Measurements from ENCODE around the gene AFAP1.

AFAP1 gene

DNA sequence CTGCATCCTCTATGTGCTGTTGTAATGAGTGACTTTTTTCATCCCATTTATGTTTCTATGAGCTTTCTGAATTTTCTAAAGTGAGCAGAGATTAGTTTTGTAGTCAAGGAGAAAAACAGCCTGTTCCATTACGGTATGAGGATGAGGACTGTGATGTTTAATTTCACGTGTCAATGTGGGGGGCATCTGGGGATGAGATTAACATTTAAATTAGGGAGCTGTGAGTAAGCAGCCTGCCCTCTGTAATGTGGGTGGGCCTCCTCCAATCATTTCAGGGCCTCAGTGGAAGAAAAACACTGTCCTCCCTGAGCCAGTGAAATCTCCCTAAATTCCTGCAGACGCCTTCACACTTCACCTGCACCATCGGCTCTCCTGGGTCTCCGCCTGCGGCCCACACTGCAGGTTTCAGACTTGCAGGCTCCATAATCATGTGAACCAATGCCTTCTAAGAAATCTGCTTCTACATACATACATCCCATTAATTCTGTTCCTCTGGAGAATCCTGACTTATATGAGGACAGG, 121.7 kb downstream of the AFAP1 start:
- no peak for DNase-seq

DNA sequence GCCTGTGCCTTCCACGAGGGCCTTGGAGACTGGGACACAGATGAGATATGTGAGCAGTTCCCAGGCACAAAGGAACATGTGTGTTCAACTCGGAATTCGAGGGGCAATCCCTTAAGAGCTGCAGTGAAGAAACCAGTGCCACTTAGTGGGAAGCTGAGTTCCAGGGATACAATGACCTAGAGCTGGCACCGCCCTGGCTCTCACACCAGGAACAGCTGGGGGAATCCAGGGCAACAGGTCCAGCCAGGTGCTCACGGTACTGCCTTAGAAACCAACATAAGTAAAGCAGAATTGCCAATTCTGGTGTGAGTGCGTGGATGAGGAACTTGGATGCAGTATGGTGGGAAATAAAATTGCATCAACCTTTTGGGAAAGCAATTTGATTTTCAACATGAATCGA, 122.9 kb downstream of the AFAP1 start:
- no peak for DNase-seq

DNA sequence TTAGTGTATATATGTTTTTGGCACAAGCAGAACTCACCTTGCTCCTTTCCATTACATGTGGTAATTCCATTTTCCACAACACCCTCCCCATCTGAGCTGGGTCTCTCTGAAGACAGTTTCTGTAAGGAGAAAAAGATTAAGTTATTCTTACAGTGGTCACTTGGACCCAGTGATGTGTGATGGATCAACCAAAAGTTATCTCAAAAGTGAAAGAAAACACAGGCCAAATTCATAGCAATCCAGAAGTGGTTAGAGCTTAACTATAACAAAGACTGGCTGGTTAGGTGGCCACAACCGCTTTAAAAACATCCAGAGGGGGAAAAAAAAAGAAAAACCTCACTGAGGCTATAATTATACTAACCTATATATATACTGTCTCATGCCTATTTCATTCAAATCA, 123.7 kb downstream of the AFAP1 start:
- no peak for DNase-seq

DNA sequence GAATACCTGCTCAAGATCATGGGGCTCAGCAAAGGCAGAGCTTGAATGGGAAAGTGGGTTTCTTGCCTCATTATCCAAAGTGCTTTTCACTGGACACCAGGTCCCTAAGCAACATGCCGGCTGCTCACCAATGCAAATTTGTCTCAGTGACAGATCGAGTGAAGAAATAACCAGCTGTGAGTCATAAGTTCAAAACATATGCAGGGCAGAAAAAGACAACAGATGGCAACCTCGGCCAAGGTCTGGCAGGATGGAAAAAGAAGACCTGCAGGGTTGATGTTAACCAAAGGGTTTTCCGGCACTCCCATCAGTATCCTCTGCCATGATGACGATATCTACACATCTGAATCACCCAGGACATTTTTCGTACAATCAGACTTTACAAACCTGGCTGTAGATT, 124.1 kb downstream of the AFAP1 start:
- no peak for DNase-seq

DNA sequence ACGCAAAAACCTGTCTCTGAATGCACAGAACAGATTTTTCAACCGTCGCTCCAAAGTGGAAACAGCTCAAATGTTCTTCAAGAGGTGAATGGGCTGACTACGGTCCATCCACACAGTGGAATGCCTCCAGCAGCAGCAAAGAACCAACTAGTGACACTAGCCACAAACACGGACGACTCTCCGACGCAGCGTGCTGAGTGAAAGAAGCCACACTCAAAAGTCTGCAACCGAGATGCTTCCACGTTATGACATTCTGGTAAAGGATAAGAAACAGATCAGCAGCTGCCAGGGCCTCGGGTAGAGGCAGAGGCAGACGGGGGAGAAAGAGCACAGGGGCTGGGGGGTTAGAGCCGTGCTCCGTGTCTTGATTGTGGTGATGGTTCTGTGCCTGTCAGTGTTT, 125.2 kb downstream of the AFAP1 start:
- no peak for DNase-seq

DNA sequence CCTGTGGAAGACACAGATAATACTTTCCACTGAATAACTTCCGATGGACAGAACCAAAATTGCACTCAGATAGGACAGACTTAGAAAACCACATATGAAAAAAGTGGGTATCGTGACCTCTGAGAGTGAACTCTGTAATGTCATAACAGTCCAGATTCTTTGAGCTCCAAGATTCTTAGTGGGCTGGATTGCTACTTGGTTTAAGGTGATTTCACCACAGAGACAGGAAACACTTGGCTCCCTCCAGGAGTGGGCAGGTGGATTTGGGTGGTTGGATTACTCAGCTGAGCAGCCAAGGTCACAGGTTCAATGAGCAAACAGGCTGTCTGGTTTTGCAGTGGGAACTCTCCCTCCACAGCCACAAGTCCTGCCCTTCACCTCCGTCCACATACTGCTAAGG, 126.0 kb downstream of the AFAP1 start:
- DNase-seq, result peak in 1 of 2 experiments; percentile 36

DNA sequence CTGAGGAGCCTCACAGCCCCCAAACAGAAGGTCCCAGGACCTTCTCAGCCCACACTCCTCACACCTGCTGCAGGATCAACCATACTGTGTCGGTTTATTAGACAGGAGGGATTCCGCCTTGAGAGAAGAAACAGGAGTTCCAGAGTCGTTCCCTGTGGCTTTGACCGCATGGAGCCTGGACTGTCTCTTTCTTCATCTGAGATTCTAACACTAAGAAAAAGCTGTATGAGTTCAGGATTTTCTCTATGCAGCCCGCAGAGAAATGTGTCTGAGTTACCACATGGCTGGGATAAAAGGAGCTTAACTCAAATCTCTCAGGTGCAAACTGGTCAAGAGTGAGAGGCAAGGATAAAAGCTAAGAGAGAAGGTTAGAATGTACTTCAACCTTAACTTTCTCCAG, 126.7 kb downstream of the AFAP1 start:
- DNase-seq, result no peak

DNA sequence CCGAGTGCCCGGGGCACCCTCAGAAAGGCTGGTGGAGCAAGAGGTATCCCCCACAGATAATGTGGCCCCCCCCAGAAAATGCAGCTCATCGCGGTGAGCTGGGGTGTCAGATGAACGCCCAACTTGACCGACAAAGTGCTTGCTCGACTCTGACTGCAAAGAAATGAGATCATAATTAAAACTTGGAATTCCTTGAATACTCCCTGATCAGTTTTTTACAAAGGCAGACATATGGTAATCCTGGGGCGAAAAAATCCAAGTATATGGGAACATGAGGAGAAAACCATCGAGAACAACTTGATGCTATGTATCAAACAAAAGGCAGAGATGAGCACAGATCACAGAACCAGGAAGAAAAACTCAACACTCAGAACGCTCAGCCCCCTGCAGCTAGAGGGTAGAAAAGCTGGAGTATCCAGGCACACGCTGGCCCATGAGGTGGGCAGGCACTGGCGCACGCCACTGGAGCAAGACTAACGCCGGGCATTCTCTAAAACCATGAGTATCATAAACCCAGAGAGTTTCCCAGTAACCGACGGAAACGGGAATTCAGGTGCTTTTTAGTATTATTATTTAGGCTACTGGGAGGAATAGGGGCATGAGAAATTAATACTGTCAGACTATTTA, 127.3 kb downstream of the AFAP1 start:
- no peak for DNase-seq

DNA sequence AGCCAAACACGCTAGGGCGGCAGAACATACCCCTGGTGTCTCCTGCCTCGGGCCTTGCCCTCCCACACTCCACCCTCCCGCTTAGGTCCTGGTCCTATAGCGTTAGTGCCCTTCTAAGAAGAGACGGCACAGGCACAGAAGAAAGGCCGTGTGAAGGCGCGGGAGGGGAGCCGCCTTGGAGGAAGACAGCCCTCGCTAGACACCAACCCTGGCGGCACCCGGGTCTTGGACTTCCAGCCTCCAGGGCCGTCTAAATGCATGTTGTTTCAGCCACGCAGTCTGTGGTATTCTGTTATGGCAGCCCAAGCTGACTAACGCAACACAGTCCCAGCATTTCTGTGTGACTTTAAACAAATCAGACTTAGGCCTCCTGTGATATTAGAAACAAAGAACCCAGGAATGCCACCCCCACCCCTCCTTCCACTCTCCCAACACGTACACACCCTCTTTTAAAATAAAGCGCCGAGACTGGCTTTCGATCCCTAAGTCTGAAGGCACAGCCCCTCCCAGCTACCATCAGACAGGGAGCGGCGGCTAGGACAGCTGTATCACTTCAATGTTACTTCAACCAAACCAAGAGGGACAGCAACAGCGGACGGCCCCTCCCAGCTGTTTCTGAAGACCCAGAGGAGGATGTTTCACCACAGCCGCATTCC, 128.0 kb downstream of the AFAP1 start:
- DNase-seq, result no peak

DNA sequence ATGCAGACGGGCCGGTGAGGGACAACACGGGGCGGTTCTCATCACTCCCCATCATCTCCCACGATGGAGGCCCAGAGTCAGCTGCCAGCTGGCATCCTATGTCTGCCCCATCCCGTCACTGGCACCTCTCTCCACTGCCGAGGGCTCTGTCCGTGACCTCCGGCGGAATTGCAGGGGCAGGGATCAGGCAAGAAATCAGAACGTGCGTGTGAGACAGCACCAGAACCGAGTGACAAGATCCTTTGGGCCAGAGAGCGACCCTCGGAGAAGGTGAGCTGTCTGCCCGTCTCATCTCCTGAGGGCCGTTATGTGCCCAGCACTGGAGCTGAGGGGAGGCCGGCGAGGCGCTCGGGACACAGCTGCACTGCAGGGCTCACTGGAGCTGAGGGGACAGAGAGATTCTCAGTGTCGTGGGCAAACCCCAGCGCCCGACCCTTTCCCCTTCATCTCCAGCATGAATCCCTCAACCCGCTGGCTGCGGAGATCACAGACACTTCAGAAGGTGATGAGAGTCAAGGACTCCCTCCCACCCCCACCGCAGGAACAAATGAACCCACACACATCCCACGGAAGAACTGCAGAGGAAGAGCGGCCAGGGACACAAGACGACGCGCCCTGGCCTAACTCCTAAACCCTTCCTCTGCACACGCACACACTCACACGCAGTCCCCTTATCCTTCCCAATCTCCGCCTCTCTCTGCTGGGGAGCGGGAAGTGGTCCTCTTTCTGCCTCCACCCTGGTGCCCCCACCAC, 128.7 kb downstream of the AFAP1 start:
- no peak for DNase-seq

DNA sequence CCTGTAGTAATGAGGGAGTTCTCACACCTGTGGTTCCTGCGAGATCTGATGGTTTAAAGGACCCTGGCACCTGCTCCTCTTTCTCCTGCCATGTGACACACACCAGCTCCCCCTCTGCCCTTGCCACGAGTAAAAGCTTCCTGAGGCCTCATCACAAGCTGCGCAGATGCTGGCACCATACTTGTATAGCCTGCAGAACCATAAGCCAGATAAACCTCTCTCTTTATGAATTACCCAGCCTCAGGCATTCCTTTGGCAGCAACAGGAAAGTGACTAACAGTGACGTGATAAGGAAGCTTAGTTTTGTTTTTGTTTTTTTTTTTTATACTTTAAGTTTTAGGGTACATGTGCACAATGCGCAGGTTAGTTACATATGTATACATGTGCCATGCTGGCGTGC, 130.9 kb downstream of the AFAP1 start:
- no peak for DNase-seq

DNA sequence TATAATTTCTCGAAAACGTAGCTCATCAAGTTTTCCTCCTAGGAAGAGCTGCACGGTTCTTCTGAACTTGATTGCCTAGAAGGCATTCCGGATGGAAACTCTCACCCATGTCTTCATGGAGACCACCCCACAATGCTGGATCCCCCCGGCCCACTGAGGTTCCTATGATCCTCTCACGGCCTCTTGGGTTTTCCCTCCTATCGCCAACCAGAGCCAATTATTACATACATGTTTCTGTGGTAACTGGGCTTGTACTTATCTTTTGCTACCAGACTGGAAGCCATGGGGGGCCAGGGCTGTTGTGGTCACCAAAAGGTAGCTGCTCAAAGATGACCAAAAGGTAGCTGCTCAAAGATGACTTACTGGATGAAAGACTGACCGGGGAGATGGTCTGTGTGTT, 131.5 kb downstream of the AFAP1 start:
- DNase-seq, result no peak

DNA sequence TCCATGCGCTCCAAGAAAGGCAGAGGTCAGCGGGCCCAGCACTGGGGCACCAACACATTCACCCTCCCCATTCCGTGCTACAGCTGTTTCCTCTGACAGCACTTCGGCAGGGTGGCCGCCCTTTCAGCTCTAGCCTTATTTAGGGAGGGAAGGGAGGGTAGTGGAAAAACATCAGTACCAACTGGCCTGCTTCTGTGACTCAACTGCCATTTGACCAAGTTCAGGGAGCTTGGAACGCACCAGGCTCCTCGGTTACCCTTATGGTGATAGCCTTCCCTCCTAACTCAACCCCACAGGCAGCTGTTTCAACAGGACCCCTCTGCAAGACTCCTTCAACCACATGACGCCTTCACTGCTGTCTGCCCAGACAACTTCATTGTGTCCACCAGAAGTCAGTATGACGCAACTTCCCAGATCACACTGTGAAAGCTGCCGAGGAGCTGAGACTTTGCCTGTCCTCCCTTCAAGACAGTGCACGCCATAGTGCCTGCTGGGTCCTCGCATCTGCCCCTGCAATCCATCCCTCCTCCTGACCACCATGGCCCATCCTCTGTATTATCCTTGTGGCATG, 132.2 kb downstream of the AFAP1 start:
- no peak for DNase-seq

DNA sequence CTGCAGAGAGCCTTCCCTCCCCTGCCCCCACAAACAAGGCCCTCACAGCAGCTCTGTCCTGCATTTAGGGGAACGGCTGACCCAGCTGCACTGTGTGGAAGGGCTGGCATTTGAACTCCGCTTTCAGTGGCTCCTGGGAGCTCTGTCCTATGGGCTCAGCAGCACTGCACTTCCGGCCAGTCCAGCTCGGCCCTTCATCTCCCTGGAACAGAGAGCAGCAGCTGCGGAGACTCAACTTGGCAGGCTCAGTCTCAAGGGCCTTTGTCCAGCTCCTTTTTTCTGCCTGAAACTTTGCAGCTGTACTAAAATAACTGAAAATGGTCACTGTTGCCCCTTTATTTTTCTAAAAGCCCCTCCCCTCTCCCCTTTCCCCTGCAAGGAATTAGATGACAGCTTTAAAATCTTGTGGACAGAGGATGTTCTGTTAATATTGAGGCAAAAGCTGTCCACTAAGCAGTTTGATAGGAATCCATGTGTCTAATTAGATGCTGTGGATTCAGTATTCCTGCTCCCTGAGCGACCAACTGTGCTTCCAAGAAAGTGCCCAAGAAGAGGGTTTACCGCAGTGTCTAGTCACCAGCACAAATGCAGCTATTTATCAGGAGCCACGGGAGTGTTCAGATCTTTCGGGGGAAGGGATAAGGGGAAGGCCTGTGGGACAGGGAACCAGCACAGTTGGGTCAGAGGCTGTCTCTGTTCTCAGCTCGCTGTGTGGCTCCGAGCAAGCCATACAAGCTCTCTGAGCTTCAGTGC, 133.1 kb downstream of the AFAP1 start:
- DNase-seq, result no peak

DNA sequence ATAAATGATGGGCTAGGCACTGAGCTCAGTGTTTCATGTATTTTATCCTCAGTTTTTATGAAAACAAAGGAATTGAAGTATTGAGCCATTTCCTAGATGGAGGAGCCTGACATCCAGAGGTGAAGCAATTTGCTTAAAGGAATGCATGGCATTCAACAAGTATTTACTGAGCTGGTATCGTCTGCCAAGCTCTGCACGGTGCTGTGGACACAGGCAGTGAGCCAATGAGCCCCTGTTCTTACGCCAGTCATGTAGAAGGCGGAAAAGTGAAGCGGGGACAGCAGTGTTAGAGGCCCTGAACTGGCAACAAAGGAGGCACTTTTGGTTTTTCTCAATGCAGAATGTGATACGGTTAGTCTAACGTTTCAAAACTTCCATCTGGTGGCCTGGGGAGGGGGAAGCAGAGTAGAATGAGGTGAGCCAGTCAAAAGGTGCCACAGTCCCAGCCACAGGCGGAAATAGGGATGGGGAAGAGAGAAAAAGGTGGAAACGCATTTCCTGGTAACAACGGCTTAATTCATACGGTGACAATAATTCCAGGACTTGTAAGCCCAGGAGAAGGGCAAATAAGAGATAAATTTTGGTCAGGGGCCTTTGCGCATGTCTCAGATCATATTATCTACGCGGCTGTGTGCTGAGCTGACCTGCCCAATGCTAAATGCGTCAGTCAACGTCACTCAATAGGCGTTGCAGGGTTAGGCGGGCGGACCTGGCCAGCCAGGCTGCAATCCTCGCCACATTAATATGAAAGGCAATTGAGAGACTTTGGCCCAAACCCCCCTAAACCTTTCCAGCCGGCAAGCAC, 133.9 kb downstream of the AFAP1 start:
- DNase-seq, result no peak

DNA sequence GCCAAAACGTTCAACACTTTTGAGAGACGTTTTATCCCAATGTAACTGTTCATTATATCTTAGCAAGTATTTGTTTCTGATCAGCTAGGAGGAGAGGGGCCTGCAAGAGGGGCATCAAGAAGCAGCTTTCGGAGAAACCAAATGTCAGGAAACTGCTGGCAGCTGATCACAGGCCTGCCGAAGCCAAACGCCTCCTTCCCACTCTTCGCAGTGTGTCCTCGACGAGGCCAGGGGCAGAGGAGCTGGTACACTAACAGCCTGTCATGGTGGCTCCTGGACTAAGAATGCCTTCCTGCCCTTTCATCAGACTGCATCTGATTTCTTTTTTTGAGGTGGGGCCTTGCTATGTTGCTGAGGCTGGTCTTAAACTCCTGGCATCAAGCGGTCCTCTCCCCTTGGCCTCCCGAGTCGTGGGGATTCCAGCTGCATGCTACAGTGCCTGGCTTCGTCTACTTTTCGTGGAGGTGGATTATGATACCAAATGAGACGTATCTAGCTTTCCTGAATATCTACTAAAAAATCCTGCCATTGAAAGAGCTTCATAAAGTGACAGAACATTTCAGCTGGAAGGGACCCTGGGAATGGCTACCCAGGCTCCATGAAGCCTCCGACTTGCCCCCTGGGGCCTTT, 134.8 kb downstream of the AFAP1 start:
- DNase-seq, result no peak

DNA sequence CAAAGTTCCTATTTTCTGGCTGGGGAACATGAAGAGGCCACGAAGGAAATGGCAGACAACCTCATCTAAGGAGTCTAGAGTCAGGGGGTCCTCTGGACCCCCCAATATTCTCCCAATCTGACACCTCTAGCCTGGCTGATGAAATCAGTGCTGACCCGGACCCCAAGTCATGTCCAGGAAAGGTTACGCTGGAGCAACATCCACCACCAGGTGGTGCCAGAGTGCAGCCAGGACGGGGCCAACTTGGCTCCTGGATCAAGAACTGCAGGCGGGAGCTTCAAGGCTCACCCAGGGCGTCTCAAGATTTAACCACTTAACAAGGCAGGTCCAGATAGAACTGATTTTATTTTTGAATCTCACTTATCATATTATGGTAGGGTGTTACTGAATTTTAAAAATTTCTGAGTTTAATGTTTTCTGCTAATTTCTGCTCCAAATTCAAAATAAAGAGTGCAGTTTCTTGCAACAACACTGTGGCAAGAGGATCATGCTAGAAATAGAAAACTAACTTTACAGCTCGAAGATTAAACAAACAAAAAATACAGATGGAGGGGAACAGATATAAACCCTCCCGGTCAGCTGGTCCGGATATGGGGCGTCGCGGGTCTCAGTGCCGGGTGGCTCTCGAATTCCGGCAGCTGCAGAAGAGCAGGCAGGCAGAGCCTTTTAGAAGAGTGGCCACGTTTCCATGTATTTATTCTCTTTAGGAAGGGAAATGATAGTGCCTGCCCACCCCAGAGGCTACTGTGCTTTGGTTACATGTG, 135.5 kb downstream of the AFAP1 start:
- peak; percentile 90 to 93 for DNase-seq

DNA sequence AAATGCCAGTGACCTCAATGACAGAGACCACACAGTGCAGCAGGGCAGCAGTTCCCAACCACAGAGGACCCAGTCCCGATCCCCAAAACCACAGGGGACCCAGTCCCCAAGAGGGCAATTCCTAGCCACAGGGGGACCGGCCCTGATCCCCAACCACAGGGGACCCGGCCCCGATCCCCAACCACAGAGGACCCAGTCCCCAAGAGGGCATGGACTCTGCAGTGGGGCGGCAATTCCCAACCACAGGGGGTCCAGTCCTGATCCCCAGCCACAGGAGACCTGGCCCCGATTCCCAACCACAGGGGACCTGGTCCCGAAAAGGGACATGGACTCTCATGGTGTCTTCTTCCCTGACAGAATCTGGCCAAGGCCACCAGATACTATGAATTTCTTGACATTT, 136.3 kb downstream of the AFAP1 start:
- no peak for DNase-seq

DNA sequence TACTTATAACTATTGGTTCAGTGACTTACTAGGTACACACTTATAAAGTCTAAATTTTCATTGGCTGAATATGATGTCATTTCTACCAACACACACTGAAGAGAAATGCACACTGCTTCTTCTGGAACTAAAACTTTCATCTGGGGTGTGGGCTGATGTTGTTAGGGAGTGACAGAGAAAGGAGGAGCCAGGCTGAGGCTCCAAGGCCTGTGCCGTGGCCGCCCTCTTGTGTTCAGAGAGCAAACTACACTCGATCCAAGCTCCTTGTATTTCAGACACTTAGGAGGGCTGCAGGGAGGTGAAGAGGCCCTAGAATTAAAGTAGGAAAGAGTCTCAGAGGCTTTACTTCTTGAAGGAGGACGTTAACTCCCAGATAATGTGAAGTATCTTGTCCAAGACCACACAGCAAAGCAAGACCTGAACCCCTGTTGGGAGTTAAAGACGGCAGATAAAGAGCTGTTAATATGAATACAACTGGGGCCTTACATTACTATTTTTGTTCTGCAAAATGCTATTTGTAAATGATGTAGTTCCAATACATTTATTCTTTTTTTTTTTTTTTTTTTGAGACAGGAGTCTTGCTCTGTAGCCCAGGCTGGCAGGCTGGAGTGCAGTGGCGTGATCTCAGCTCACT, 137.5 kb downstream of the AFAP1 start:
- peak; percentile 87 to 91 for DNase-seq

DNA sequence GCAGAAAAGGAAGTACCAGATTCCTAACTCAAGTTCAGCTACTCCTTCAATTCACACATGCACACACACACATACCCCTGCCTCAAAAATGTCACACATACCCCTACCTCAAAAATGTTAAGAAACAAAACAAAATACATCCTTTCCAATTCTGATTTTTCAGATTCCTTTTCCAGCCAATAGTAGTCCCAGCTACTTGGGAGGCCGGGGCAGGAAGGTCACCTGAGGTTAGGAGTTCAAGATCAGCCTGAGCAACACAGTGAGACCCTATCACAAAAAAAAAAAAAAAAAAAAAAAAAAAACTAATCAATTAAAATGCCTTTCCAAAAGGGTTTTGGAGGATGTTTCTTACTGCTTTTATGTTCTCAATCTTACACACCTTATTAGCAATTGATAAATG, 138.0 kb downstream of the AFAP1 start:
- no peak for DNase-seq

Measured in activated CD4-positive, alpha-beta T cell treated with anti-CD3 and anti-CD28 coated beads, Interleukin-2, amount 50 U/mL, for 48 hours (primary cell).